Loucy (cell line): ENCODE results near the gene ASTN2.

ENCODE experiments used
- H2AFZ ChIP-seq: fragments of 200-600 bp; sonication (generic); 2 replicates; pipeline ENCODE4 v1.6.0; 2016; ENCODE audit warnings: antibody characterized with exemption, mild to moderate bottlenecking, low read length, moderate library complexity
- H3F3A ChIP-seq: fragments of 200-600 bp; 2 replicates; pipeline ENCODE4 v1.6.0; 2016; ENCODE audit warnings: antibody characterized with exemption, low read depth, mild to moderate bottlenecking
- H3K27me3 ChIP-seq: fragments of 200-600 bp; sonication (generic); 2 replicates; pipeline ENCODE4 v1.6.1; 2014; ENCODE audit warnings: low read length, mild to moderate bottlenecking; ENCODE audit not compliant: insufficient read depth, poor library complexity, severe bottlenecking
- H3K36me3 ChIP-seq: fragments of 200-600 bp; sonication (generic); 2 replicates; pipeline ENCODE4 v1.6.1; 2016; ENCODE audit warnings: low read length; ENCODE audit not compliant: insufficient read depth
- H3K4me1 ChIP-seq: fragments of 200-600 bp; sonication (generic); 2 replicates; pipeline ENCODE4 v1.5.1; 2014; ENCODE audit warnings: low read length, mild to moderate bottlenecking; ENCODE audit not compliant: insufficient read depth, poor library complexity, severe bottlenecking
- H3K4me2 ChIP-seq: fragments of 200-600 bp; sonication (generic); 2 replicates; pipeline ENCODE4 v1.6.0; 2014; ENCODE audit warnings: antibody characterized with exemption, low read length, low read depth, mild to moderate bottlenecking; ENCODE audit not compliant: poor library complexity, severe bottlenecking
- H3K4me3 ChIP-seq: fragments of 200-600 bp; sonication (generic); 2 replicates; pipeline ENCODE4 v1.5.1; 2014; ENCODE audit warnings: low read length, mild to moderate bottlenecking, mixed read lengths; ENCODE audit not compliant: poor library complexity, severe bottlenecking
- H3K79me2 ChIP-seq: fragments of 200-600 bp; sonication (generic); 2 replicates; pipeline ENCODE4 v1.6.1; 2014; ENCODE audit warnings: low read length; ENCODE audit not compliant: insufficient read depth
- H3K9ac ChIP-seq: fragments of 200-600 bp; sonication (generic); 2 replicates; pipeline ENCODE4 v1.6.0; 2014; ENCODE audit warnings: mild to moderate bottlenecking, low read depth, low read length, moderate library complexity; ENCODE audit not compliant: poor library complexity, severe bottlenecking
- H3K9me2 ChIP-seq: fragments of 200-600 bp; sonication (generic); replicated peaks from 2 replicates; pipeline ENCODE4 v1.6.1; 2016; ENCODE audit warnings: low read depth, low read length, mixed read lengths
- H3K9me3 ChIP-seq: fragments of 200-600 bp; sonication (generic); 2 replicates; pipeline ENCODE4 v1.6.1; 2014; ENCODE audit warnings: mild to moderate bottlenecking, antibody characterized with exemption, low read length, low read depth; ENCODE audit not compliant: insufficient read depth
- H4K20me1 ChIP-seq: fragments of 200-600 bp; sonication (generic); 2 replicates; pipeline ENCODE4 v1.6.0; 2014; ENCODE audit warnings: antibody characterized with exemption, low read length, mild to moderate bottlenecking; ENCODE audit not compliant: insufficient read depth, poor library complexity, severe bottlenecking
- CTCF ChIP-seq: fragments of 200-600 bp; sonication (generic); conservative IDR thresholded peaks from 2 replicates; pipeline ENCODE4 v1.5.1; 2014; ENCODE audit warnings: mild to moderate bottlenecking, antibody characterized with exemption, low read length
- EZH2phosphoT487 ChIP-seq: fragments of 200-600 bp; IDR thresholded peaks from 2 replicates; pipeline ENCODE4 v1.6.1; 2018; ENCODE audit warnings: antibody characterized with exemption, mild to moderate bottlenecking, moderate library complexity, borderline replicate concordance

Gene ASTN2

GRCh38 chr9:116393198-116393597 lies 1021.7 kb downstream of the ASTN2 start:
- no peak for TF ChIP-seq CTCF
- TF ChIP-seq EZH2phosphoT487, result no peak

DNA sequence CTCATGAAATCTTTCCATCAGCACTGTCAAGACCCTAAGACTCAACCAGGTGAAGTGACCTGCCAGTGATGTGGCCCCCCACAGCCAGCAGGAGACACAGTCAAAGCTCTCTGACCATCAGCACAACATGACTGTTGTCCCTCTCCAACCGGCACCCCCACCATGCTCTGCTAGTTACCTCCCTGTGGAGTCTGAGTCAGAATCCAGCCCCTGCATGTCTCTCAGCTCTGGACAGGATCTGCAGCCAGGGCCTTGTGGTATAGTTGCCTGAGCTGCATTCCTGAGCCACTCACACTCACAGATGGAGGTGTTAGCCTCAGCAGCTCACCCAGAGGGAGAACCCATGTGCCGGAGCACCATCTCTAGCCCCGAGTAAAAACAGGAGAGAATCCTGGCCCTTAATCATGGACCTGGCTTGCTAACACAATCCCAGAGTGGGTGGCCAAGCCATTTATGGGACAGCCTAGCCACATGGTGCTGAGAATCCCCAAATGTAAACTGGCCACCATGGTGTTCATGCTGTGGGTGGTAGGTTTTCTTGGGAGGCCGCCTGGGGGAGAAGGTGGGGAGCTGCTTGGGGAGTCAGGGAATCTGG lies 1023.5 kb downstream of the ASTN2 start:
- no peaks in the 10 kb centered on the region for H4K20me1 ChIP-seq
- no peaks in the 10 kb centered on the region for H3K9me2 ChIP-seq
- H3K36me3 ChIP-seq, result no peaks in the 10 kb centered on the region
- no peaks in the 10 kb centered on the region; the same call in 1 of the 2 replicates for H3K9me3 ChIP-seq
- no peak for TF ChIP-seq EZH2phosphoT487
- TF ChIP-seq CTCF, result no peak
- H3K27me3 ChIP-seq, result no peaks in the 10 kb centered on the region
- no peaks in the 10 kb centered on the region for H3F3A ChIP-seq
- H3K4me3 ChIP-seq, result no peak overlapping the region
- H3K79me2 ChIP-seq, result no peaks in the 10 kb centered on the region
- no peak overlapping the region for H2AFZ ChIP-seq
- no peak overlapping the region for H3K9ac ChIP-seq
- no peak overlapping the region for H3K4me2 ChIP-seq
- no peaks in the 10 kb centered on the region for H3K4me1 ChIP-seq

More at GRCh38 chr9:116393198-116393597, 1021.7 kb downstream of the ASTN2 start:
- Histone ChIP-seq H3K9me3 (no peaks in the 10 kb centered on the region; the same call in 1 of the 2 replicates), H3K9me2 (no peaks in the 10 kb centered on the region), H3K4me2 (no peak overlapping the region), H3K79me2 (no peaks in the 10 kb centered on the region), H3K9ac (no peak overlapping the region), H3F3A (no peaks in the 10 kb centered on the region), H2AFZ (no peak overlapping the region), H3K4me3 (no peak overlapping the region), H3K36me3 (no peaks in the 10 kb centered on the region), H3K4me1 (no peaks in the 10 kb centered on the region), H4K20me1 (no peaks in the 10 kb centered on the region), H3K27me3 (no peaks in the 10 kb centered on the region)

GRCh38 chr9:116390303-116391228 lies 1024.3 kb downstream of the ASTN2 start:
- Histone ChIP-seq H3K9me2 (no peaks in the 10 kb centered on the region), H3K4me2 (no peak overlapping the region), H3K4me1 (no peaks in the 10 kb centered on the region), H3K79me2 (no peaks in the 10 kb centered on the region), H2AFZ (no peak overlapping the region), H3F3A (no peaks in the 10 kb centered on the region), H3K9ac (no peak overlapping the region), H3K27me3 (no peaks in the 10 kb centered on the region), H4K20me1 (no peaks in the 10 kb centered on the region), H3K9me3 (no peaks in the 10 kb centered on the region; the same call in 1 of the 2 replicates), H3K4me3 (no peak overlapping the region), H3K36me3 (no peaks in the 10 kb centered on the region)
- no peak for TF ChIP-seq CTCF
- no peak for TF ChIP-seq EZH2phosphoT487
